Measurements from ENCODE around the gene KIF26A. TPM values are rescaled to one million over a fixed set of nuclear protein-coding genes. Genes with fewer than 3 reads are reported as not detected.
"Not testable (repeated sequence)": the region's sequence is repeated elsewhere in the genome, so short reads cannot be mapped to it uniquely, and the experiment has no call there.

Gene KIF26A
- total RNA-seq, 2 experiments from 2014 or later, result 0.35 to 0.50 TPM

DNA sequence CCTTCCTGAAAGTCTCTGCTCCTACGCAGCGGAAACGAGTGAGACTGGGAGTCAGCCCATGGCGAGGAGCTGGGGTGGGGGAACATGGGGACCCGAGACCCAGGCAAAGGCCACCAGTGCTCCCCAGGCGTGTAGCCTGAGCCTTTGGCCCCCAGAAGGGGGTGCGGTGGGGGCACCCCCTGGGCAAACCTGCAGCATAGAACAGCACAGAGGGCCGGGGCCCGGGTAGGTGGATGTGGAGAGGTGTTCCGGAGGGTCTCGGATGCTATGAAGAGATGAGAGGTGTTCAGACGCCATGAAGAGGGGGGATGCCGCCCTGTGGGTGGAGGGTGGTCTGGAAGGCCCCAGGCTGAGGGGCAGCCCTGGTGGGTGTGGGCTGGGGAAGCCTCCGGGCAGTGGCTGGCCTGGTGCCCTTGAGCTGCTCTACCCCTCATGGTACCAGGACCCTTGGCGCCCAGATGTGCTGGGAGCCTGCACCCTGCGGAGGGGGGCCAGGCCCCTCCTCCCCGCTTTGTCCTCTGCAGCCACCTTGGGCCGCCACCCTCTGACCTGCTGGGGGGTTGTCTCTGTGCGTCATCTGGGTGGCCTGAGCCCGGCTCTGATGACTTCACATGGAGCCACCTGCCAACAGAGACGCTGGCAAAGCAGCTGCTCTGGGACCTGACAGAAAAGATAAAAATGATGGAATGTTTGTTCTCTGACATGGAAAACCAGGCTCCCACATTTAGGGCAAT is 83.4 kb downstream of the KIF26A start:
- Mint-ChIP-seq H3K4me3 (no peak overlapping the region), H3K27me3 (no peaks in the 10 kb centered on the region), H3K36me3 (ENCODE audit: low read depth) (no peaks in the 10 kb centered on the region), H3K27ac (no peak overlapping the region), H3K4me1 (peaks cover 11% of the 10 kb centered on the region), H3K9me3 (peaks cover 2% of the 10 kb centered on the region)
- ChIA-PET CTCF (interaction anchor here (1.3 kb wide), 1 partner anchor 8 kb away, joined by 4 read pairs; no protein-coding TSS in a partner anchor), POLR2A (no interaction called here)
- no peak for DNase-seq

DNA sequence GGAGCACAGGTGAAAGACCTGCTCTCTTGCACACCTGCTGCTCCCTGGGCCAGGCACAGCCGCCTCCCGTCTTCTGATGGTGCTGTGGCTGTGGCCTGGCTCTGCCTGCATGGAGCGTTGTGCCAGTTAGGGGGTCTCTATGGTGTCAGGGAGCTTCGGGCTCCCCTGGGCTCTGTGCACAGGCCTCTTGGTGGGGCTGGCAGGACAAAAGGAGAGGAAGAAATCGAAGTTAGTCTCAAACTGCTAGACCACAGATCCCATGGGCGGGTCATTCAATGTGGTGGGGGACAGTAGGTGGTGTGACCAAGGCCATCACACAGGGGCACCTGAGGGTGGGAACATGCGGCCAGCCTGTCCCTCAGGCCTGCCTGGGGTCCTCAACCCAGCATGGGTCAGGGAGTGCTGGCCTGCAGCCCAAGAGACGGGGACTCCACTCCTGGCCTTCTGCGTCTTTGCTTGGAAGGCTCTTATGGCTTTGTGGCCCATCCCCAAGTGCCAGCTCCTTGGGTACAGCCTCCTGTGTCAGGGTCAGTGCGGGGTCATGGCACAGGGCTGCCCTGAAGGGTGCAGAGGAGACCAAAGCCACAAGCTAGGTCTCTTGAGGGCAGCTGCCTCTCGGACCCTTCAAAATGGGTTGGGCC is 84.1 kb downstream of the KIF26A start:
- DNase-seq, result no peak
- H3K9me3 Mint-ChIP-seq, result peaks cover 2% of the 10 kb centered on the region
- ChIA-PET POLR2A (no interaction called here), CTCF (interaction anchor here (1.3 kb wide), 1 partner anchor 9 kb away, joined by 4 read pairs; no protein-coding TSS in a partner anchor)
- peaks cover 16% of the 10 kb centered on the region for H3K4me1 Mint-ChIP-seq
- no peak overlapping the region for H3K27ac Mint-ChIP-seq
- H3K27me3 Mint-ChIP-seq, result no peaks in the 10 kb centered on the region
- H3K4me3 Mint-ChIP-seq, result no peak overlapping the region
- H3K36me3 Mint-ChIP-seq (ENCODE audit: low read depth), result no peaks in the 10 kb centered on the region

- peaks cover 2% of the 10 kb centered on the region for H3K36me3 Mint-ChIP-seq (ENCODE audit: low read depth)
- peaks cover 22% of the 10 kb centered on the region for H3K4me1 Mint-ChIP-seq
- POLR2A ChIA-PET, result no interaction called here
- DNase-seq, result no peak
- no peak overlapping the region for H3K27ac Mint-ChIP-seq
- no peaks in the 10 kb centered on the region for H3K27me3 Mint-ChIP-seq
- CTCF ChIA-PET, result interaction anchor here (0.7 to 1.3 kb wide), 2 partner anchors 10 to 79 kb away, joined by 3 to 4 read pairs; no protein-coding TSS in a partner anchor
- H3K9me3 Mint-ChIP-seq, result peaks cover 9% of the 10 kb centered on the region
- H3K4me3 Mint-ChIP-seq, result no peak overlapping the region
Observed at GRCh38 chr14:104223101-104224041, 85.0 kb downstream of the KIF26A start.

GRCh38 chr14:104224131-104224505 is 85.7 kb downstream of the KIF26A start:
- Mint-ChIP-seq H3K4me1 (peaks cover 22% of the 10 kb centered on the region), H3K27me3 (no peaks in the 10 kb centered on the region), H3K36me3 (ENCODE audit: low read depth) (peaks cover 2% of the 10 kb centered on the region), H3K27ac (no peak overlapping the region), H3K4me3 (no peak overlapping the region), H3K9me3 (peaks cover 9% of the 10 kb centered on the region)
- DNase-seq, result no peak
- CTCF ChIA-PET, result no interaction called here
- POLR2A ChIA-PET, result no interaction called here

DNA sequence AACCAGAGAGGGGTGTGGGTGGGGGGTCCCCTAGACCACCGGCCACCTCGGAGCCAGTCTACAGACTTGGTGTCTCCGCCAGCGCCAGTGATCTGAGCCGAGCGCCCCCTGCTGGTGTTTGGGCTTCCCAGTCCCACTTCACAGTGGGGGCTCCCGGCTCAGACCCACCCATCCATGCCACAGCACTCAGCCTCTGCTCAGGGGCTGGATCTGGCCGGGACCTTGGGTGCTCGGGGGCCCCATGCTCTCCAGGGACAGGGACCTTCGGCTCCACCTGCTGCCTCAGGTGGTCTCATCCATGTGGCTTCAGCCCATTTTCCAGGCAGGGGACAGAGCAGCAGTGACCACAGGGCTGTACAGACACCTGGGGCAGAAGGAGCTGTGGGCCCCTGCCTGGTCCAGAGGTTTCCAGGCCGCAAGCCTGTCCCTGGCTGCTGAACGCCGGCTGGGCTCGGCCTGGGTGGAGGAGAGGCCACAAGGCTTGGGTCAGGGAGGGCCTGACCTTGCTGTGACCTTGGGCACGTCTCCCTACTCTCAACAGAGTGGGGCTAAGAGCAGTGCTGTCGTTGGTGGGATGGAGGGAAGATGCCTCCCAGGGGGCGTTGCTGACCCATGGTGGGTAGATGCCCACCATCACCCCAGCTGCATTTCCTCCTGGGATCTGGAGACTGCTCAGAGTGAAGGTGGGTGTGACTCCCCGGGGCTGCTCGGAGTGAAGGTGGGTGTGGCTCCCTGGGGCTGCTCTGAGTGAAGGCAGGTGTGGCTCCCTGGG is 86.3 kb downstream of the KIF26A start:
- ChIA-PET POLR2A (no interaction called here), CTCF (no interaction called here)
- Mint-ChIP-seq H3K9me3 (peaks cover 9% of the 10 kb centered on the region), H3K36me3 (ENCODE audit: low read depth) (peaks cover 2% of the 10 kb centered on the region), H3K4me3 (no peak overlapping the region), H3K27me3 (no peaks in the 10 kb centered on the region), H3K4me1 (peaks cover 22% of the 10 kb centered on the region), H3K27ac (no peak overlapping the region)
- no peak for DNase-seq

DNA sequence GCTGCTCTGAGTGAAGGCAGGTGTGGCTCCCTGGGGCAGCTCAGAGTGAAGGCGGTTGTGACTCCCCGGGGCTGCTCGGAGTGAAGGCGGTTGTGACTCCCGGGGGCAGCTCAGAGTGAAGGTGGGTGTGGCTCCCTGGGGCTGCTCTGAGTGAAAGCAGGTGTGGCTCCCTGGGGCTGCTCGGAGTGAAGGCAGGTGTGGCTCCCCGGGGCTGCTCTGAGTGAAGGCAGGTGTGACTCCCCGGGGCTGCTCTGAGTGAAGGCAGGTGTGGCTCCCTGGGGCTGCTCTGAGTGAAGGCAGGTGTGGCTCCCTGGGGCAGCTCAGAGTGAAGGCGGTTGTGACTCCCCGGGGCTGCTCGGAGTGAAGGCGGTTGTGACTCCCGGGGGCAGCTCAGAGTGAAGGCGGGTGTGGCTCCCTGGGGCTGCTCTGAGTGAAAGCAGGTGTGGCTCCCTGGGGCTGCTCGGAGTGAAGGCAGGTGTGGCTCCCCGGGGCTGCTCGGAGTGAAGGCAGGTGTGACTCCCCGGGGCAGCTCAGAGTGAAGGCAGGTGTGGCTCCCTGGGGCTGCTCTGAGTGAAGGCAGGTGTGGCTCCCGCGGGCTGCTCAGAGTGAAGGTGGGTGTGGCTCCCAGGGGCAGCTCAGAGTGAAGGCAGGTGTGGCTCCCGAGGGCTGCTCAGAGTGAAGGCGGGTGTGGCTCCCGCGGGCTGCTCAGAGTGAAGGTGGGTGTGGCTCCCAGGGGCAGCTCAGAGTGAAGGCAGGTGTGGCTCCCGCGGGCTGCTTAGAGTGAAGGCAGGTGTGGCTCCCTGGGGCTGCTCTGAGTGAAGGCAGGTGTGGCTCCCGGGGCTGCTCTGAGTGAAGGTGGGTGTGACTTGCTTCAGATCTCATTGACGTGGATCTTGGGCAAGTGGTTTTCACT is 87.1 kb downstream of the KIF26A start:
- H3K27me3 Mint-ChIP-seq; H3K36me3 Mint-ChIP-seq (ENCODE audit: low read depth); H3K27ac Mint-ChIP-seq; H3K9me3 Mint-ChIP-seq; H3K4me3 Mint-ChIP-seq; DNase-seq; POLR2A ChIA-PET: not testable (repeated sequence)
- CTCF ChIA-PET, result interaction anchor here (1.0 kb wide), 1 partner anchor 20 kb away, joined by 3 read pairs; no protein-coding TSS in a partner anchor
- peaks cover 22% of the 10 kb centered on the region for H3K4me1 Mint-ChIP-seq

- H3K36me3 Mint-ChIP-seq (ENCODE audit: low read depth), result peaks cover 2% of the 10 kb centered on the region
- H3K27ac Mint-ChIP-seq, result no peak overlapping the region
- H3K4me1 Mint-ChIP-seq, result peaks cover 22% of the 10 kb centered on the region
- ChIA-PET CTCF (interaction anchor here (1.0 kb wide), 1 partner anchor 21 kb away, joined by 3 read pairs; no protein-coding TSS in a partner anchor), POLR2A (no interaction called here)
- no peak for DNase-seq
- H3K9me3 Mint-ChIP-seq, result peaks cover 9% of the 10 kb centered on the region
- no peaks in the 10 kb centered on the region for H3K27me3 Mint-ChIP-seq
- H3K4me3 Mint-ChIP-seq, result no peak overlapping the region
Observed at GRCh38 chr14:104226421-104227383, 88.3 kb downstream of the KIF26A start.

- Mint-ChIP-seq H3K36me3 (ENCODE audit: low read depth) (peaks cover 2% of the 10 kb centered on the region), H3K4me3 (no peak overlapping the region), H3K27me3 (no peaks in the 10 kb centered on the region), H3K9me3 (peaks cover 9% of the 10 kb centered on the region), H3K4me1 (peaks cover 22% of the 10 kb centered on the region), H3K27ac (peak overlapping the region; percentile 51)
- ChIA-PET POLR2A (no interaction called here), CTCF (interaction anchor here (0.8 kb wide), 1 partner anchor 8 kb away, joined by 3 read pairs; no protein-coding TSS in a partner anchor)
- peak; percentile 10 for DNase-seq
Observed at GRCh38 chr14:104227806-104228205, 89.4 kb downstream of the KIF26A start.

DNA sequence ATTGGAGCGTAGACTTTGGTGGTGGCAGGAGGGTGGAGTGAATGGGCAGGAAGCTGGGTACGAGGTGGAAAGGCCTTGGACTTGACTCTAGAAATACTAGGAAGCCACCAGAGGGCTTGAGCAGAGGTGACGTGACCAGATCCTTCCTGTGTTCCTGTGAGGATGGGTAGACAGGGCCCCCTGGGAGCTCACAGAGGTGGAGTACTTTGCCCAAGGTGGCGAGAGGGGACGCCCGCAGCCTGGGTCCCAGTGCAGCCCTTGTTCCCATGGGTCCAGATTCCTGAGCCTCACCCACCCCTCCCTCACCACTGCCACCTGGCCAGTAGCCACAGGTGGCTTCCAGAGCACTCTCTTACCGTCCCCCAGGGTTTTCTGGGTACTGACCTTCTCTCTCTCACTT is 89.8 kb downstream of the KIF26A start:
- H3K27me3 Mint-ChIP-seq, result no peaks in the 10 kb centered on the region

DNA sequence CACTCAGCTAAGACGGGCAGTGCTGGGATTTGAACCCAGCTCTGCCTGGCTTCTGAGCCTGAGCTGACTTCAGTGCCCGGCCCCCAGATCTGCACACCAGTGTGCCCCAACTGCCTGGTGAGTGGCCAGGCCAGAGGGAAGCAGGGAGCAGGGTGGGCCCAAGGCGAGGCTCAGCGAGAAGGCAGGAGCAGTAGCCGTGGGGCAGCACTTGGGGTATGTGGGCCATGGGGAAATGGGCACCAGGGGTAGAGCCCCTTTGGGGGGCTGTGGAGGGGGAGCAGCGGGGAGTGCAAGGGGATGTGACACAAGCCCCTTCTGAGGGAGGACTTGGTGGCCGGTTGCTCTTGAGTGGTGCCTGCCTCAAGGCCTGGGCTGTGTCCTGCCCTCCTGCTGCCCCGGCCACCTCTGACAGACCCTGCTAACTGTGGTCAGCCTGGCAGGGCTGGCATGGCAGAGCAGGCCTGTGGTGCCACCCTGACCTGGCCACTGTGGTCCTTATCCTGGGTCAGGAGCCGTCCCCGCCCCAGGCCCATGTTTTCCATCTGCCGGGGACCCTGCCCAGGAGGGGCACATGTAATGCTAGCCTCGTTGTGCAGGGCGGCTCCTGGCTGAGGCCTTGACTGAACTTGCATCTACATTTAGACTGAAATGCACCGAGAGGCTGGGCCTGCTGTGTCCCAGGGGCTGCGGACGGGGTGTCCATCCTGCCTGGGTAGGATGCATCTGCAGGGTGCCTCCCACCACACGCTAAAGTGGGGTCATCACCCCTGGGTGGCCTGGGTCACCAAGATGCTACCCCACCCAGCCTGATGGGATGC is 90.5 kb downstream of the KIF26A start:
- DNase-seq, result no peak
- peaks cover 5% of the 10 kb centered on the region for H3K36me3 Mint-ChIP-seq (ENCODE audit: low read depth)
- peaks cover 15% of the 10 kb centered on the region for H3K9me3 Mint-ChIP-seq
- H3K27ac Mint-ChIP-seq, result no peak overlapping the region
- H3K27me3 Mint-ChIP-seq, result no peaks in the 10 kb centered on the region
- POLR2A ChIA-PET, result no interaction called here
- CTCF ChIA-PET, result interaction anchor here (1.1 kb wide), 1 partner anchor 9 kb away, joined by 3 read pairs; no protein-coding TSS in a partner anchor
- peaks cover 22% of the 10 kb centered on the region for H3K4me1 Mint-ChIP-seq
- no peak overlapping the region for H3K4me3 Mint-ChIP-seq

More for the DNA sequence above, 89.8 kb downstream of the KIF26A start:
- ChIA-PET POLR2A (no interaction called here), CTCF (interaction anchor here (0.8 kb wide), 1 partner anchor 7 kb away, joined by 3 read pairs; no protein-coding TSS in a partner anchor)
- Mint-ChIP-seq H3K4me1 (peaks cover 22% of the 10 kb centered on the region), H3K27ac (peak overlapping the region; percentile 51), H3K9me3 (peaks cover 9% of the 10 kb centered on the region), H3K4me3 (no peak overlapping the region), H3K36me3 (ENCODE audit: low read depth) (peaks cover 2% of the 10 kb centered on the region)
- no peak for DNase-seq

All from activated CD4-positive, alpha-beta T cell treated with anti-CD3 and anti-CD28 coated beads, Interleukin-2, amount 10 ng/mL, durations not matched to agents 7 days and 5 days (primary cell).